ENCODE measurements around the gene CREBL2.

GRCh38 chr12:12693111-12693671 lies 81.5 kb downstream of the CREBL2 start:
- TF ChIP-seq CTCF (IDR thresholded peaks at IDR 0.05) (no peak), POLR2A (IDR thresholded peaks at IDR 0.05) (no peak)
